Measurements from ENCODE around the gene MED12L. TPM values are rescaled to one million over a fixed set of nuclear protein-coding genes. Genes with fewer than 3 reads are reported as not detected.

MED12L gene
- total and polyA plus RNA-seq, 9 of the 15 experiments (the other 6 are each of a cell fraction or from before 2014, with no cell fraction given): not detected

DNA sequence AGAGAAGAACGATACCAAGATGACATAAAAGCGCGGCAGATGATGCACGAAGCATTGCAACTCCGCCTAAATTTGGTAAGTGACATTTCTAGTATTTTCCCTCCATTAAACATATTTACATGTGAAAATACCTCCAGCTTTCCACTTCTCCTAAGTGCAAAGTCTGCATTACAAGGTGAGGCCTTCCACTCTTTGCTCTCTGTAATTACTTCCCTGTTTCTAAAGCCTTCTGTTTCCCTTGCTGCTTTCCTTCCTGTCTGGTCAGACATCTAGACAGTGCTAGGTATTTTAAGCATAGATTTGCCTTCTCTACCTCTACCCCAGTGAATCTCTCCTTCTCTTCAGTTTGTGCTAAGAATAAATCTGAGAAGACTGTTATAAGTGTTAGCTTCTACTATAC is 297.2 kb downstream of the MED12L start:
- no peaks in the 10 kb centered on the region for H3K36me3 ChIP-seq (ENCODE audit: control insufficient read depth, insufficient read depth, low read length)
- in situ Hi-C loops (cut with MboI): no loop called here
- no peaks in the 10 kb centered on the region for H3K79me2 ChIP-seq (ENCODE audit: control insufficient read depth, insufficient read depth, low read length)
- H3K9me3 ChIP-seq (replicated peaks; ENCODE audit: control insufficient read depth, insufficient read depth, low read depth, low read length): no peaks in the 10 kb centered on the region
- 15% methylated on average over 5 of the region's 5 CpGs for WGBS (ENCODE audit: insufficient coverage, low coverage, missing lambda C conversion rate)
- no peak overlapping the region for H3K9ac ChIP-seq (ENCODE audit: insufficient read depth in 1 of 2, low read depth in 2 of 2, low read length in 2 of 2)
- no TSS peak for BruUV-seq (replicated peaks)
- no peak overlapping the region for H3K27ac ChIP-seq (ENCODE audit: extremely low read depth, low read depth, low read length)
- ATAC-seq (no peak), FAIRE-seq (no peak), DNase-seq (ENCODE audit: extremely low read depth in 1 of 4, low spot score in 3 of 4) (no peak)
- ChIA-PET CTCF (ENCODE audit: low intra/inter-chr PET ratio) (no interaction called here), POLR2A (no interaction called here)
- H2AFZ ChIP-seq (ENCODE audit: low read depth, low read length): no peak overlapping the region
- TF ChIP-seq, protein P1, sequence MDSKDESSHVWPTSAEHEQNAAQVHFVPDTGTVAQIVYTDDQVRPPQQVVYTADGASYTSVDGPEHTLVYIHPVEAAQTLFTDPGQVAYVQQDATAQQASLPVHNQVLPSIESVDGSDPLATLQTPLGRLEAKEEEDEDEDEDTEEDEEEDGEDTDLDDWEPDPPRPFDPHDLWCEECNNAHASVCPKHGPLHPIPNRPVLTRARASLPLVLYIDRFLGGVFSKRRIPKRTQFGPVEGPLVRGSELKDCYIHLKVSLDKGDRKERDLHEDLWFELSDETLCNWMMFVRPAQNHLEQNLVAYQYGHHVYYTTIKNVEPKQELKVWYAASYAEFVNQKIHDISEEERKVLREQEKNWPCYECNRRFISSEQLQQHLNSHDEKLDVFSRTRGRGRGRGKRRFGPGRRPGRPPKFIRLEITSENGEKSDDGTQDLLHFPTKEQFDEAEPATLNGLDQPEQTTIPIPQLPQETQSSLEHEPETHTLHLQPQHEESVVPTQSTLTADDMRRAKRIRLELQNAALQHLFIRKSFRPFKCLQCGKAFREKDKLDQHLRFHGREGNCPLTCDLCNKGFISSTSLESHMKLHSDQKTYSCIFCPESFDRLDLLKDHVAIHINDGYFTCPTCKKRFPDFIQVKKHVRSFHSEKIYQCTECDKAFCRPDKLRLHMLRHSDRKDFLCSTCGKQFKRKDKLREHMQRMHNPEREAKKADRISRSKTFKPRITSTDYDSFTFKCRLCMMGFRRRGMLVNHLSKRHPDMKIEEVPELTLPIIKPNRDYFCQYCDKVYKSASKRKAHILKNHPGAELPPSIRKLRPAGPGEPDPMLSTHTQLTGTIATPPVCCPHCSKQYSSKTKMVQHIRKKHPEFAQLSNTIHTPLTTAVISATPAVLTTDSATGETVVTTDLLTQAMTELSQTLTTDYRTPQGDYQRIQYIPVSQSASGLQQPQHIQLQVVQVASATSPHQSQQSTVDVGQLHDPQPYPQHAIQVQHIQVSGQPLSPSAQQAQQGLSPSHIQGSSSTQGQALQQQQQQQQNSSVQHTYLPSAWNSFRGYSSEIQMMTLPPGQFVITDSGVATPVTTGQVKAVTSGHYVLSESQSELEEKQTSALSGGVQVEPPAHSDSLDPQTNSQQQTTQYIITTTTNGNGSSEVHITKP (IDR thresholded peaks at IDR 0.05; ENCODE audit: partially characterized antibody): no peak
- TF ChIP-seq, protein P2, sequence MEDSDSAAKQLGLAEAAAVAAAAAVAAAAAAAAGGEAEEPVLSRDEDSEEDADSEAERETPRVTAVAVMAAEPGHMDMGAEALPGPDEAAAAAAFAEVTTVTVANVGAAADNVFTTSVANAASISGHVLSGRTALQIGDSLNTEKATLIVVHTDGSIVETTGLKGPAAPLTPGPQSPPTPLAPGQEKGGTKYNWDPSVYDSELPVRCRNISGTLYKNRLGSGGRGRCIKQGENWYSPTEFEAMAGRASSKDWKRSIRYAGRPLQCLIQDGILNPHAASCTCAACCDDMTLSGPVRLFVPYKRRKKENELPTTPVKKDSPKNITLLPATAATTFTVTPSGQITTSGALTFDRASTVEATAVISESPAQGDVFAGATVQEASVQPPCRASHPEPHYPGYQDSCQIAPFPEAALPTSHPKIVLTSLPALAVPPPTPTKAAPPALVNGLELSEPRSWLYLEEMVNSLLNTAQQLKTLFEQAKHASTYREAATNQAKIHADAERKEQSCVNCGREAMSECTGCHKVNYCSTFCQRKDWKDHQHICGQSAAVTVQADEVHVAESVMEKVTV (CRISPR knock-in tag; IDR thresholded peaks at IDR 0.05): no peak
- TF ChIP-seq TOE1 (IDR thresholded peaks at IDR 0.05; ENCODE audit: borderline replicate concordance): no peak
- TF ChIP-seq TOE1 (CRISPR knock-in tag; IDR thresholded peaks at IDR 0.05; ENCODE audit: borderline replicate concordance, low read depth): no peak
- TF ChIP-seq ZNF23 (CRISPR knock-in tag; IDR thresholded peaks at IDR 0.05): no peak
- no peak for TF ChIP-seq SMAD2 (IDR thresholded peaks at IDR 0.05; ENCODE audit: low read depth, low read length)
- no peak for TF ChIP-seq TEAD2 (tag; IDR thresholded peaks at IDR 0.05)
- no peak for TF ChIP-seq ZZZ3 (IDR thresholded peaks at IDR 0.05)
- TF ChIP-seq, protein P3, sequence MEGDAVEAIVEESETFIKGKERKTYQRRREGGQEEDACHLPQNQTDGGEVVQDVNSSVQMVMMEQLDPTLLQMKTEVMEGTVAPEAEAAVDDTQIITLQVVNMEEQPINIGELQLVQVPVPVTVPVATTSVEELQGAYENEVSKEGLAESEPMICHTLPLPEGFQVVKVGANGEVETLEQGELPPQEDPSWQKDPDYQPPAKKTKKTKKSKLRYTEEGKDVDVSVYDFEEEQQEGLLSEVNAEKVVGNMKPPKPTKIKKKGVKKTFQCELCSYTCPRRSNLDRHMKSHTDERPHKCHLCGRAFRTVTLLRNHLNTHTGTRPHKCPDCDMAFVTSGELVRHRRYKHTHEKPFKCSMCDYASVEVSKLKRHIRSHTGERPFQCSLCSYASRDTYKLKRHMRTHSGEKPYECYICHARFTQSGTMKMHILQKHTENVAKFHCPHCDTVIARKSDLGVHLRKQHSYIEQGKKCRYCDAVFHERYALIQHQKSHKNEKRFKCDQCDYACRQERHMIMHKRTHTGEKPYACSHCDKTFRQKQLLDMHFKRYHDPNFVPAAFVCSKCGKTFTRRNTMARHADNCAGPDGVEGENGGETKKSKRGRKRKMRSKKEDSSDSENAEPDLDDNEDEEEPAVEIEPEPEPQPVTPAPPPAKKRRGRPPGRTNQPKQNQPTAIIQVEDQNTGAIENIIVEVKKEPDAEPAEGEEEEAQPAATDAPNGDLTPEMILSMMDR (IDR thresholded peaks at IDR 0.05 in 2 of 3, conservative IDR thresholded peaks at IDR 0.05 in 1 of 3; ENCODE audit: insufficient read depth in 2 of 3, low read depth in 1 of 3, low read length in 3 of 3): no peak
- H3K9me1 ChIP-seq (ENCODE audit: control insufficient read depth, insufficient read depth, low read length): no peaks in the 10 kb centered on the region
- peaks cover 3 to 7% of the 10 kb centered on the region in 2 experiments; a peak in 4 of 5 replicates for H3K27me3 ChIP-seq (ENCODE audit: control insufficient read depth in 2 of 2, insufficient read depth in 2 of 2, low read length in 2 of 2)
- H3K4me2 ChIP-seq (ENCODE audit: insufficient read depth, low read length): no peak overlapping the region
- H4K20me1 ChIP-seq (replicated peaks; ENCODE audit: control insufficient read depth, insufficient read depth, low read length): no peaks in the 10 kb centered on the region
- no peaks in the 10 kb centered on the region for H3K4me1 ChIP-seq (replicated peaks in 1 of 2; ENCODE audit: control insufficient read depth in 2 of 2, insufficient read depth in 2 of 2, low read length in 2 of 2)
- H3K4me3 ChIP-seq: no peak overlapping the region
- intact Hi-C loops (cut with micrococcal nuclease): no loop called here

Measured in K562 (cell line).